PC-3 (cell line): ENCODE results near the gene RBP3. TPM values are rescaled to one million over a fixed set of nuclear protein-coding genes. Genes with fewer than 3 reads are reported as not detected.

Source experiments
- ATAC-seq: fragments of 200-7000 bp; cut with Tn5 transposase; 2 replicates; pipeline ENCODE4 v1.9.1; 2020; ENCODE audit warnings: mild to moderate bottlenecking, moderate library complexity
- BruUV-seq: library from RNA; stranded (reverse); fragments of 400-500 nt; replicated peaks from 2 replicates; lab custom pipeline; 2021; lab: Mats Ljungman, UMichigan
- CTCF ChIA-PET: fragments of 300-600 bp; sonication (Branson Sonifier 250); formaldehyde crosslinking; loops from one replicate; lab custom pipeline; 2022; ENCODE audit warnings: antibody characterized with exemption; lab: Charles Lee
- POLR2A ChIA-PET: fragments of 300-600 bp; sonication (Branson Sonifier 250); formaldehyde crosslinking; loops from one replicate; lab custom pipeline; 2022; ENCODE audit warnings: antibody characterized with exemption; ENCODE audit not compliant: unreplicated experiment; lab: Charles Lee
- DNase-seq: peaks from one replicate; pipeline ENCODE4 v3.0.0-alpha.2; 2015
- H2AFZ ChIP-seq: fragments of 300-600 bp; sonication (generic); 2 replicates; pipeline ENCODE4 v1.6.0; 2016; ENCODE audit warnings: antibody characterized with exemption, low read length
- H3F3A ChIP-seq: fragments of 300-600 bp; sonication (generic); one replicate; pipeline ENCODE4 v1.6.0; 2017; ENCODE audit warnings: antibody characterized with exemption, low read length, control low read depth, mild to moderate bottlenecking; ENCODE audit not compliant: unreplicated experiment
- H3K27ac ChIP-seq: fragments of 300-600 bp; sonication (generic); 2 replicates; pipeline ENCODE4 v1.5.1; 2016; ENCODE audit warnings: mild to moderate bottlenecking, low read length
- H3K27me3 ChIP-seq: fragments of 300-600 bp; sonication (generic); 2 replicates; pipeline ENCODE4 v1.6.1; 2016; ENCODE audit warnings: low read length, mixed read lengths
- H3K36me3 ChIP-seq: fragments of 300-600 bp; sonication (generic); 2 replicates; pipeline ENCODE4 v1.6.1; 2016; ENCODE audit warnings: low read depth, mixed run types, low read length, mixed read lengths
- H3K4me1 ChIP-seq: fragments of 300-600 bp; sonication (generic); 2 replicates; pipeline ENCODE4 v1.5.1; 2016; ENCODE audit warnings: low read length; ENCODE audit not compliant: insufficient read depth
- H3K4me2 ChIP-seq: fragments of 300-600 bp; sonication (generic); 2 replicates; pipeline ENCODE4 v1.6.0; 2016; ENCODE audit warnings: low read length
- H3K4me3 ChIP-seq: fragments of 300-600 bp; sonication (generic); 2 replicates; pipeline ENCODE4 v1.5.1; 2016; ENCODE audit warnings: mild to moderate bottlenecking, low read length, mixed read lengths
- H3K79me2 ChIP-seq: fragments of 300-600 bp; sonication (generic); 2 replicates; pipeline ENCODE4 v1.6.1; 2017; ENCODE audit warnings: low read length, mixed read lengths
- H3K9ac ChIP-seq: fragments of 300-600 bp; sonication (generic); 2 replicates; pipeline ENCODE4 v1.6.0; 2016; ENCODE audit warnings: mild to moderate bottlenecking, low read length
- H3K9me2 ChIP-seq: fragments of 300-600 bp; sonication (generic); replicated peaks from 2 replicates; pipeline ENCODE4 v1.6.1; 2016; ENCODE audit warnings: mixed run types, low read length, mixed read lengths
- H3K9me3 ChIP-seq: fragments of 300-600 bp; sonication (generic); 2 replicates; pipeline ENCODE4 v1.6.1; 2016; ENCODE audit warnings: low read length, mixed read lengths
- H4K20me1 ChIP-seq: fragments of 300-600 bp; sonication (generic); 2 replicates; pipeline ENCODE4 v1.6.1; 2016; ENCODE audit warnings: low read length, mixed read lengths
- CTCF ChIP-seq: fragments of 300-600 bp; sonication (generic); conservative IDR thresholded peaks from 2 replicates; pipeline ENCODE4 v1.5.1; 2017; ENCODE audit warnings: antibody characterized with exemption, low read depth, mild to moderate bottlenecking, low read length
- EZH2 ChIP-seq: fragments of 300-600 bp; sonication (generic); IDR thresholded peaks from one replicate; pipeline ENCODE4 v1.6.1; 2017; ENCODE audit warnings: antibody characterized with exemption, mild to moderate bottlenecking, low read length; ENCODE audit not compliant: unreplicated experiment
- EZH2phosphoT487 ChIP-seq: fragments of 300-600 bp; sonication (generic); IDR thresholded peaks from 2 replicates; pipeline ENCODE4 v1.6.1; 2018; ENCODE audit warnings: mild to moderate bottlenecking, antibody characterized with exemption, low read length, borderline replicate concordance
- intact Hi-C: fragments of 100-400 bp; cut with micrococcal nuclease; formaldehyde crosslinking; loops from 2 replicates; pipeline ENCODE4 v1.9.0; 2023
- total RNA-seq: library from RNA; depleted of rRNA; stranded (reverse); fragments of >200 nt; gene quantifications from 2 replicates; pipeline ENCODE4 v1.2.3, GENCODE V29; 2014

RBP3 gene
- total RNA-seq, 1 experiment from 2014 or later, result not detected

GRCh38 chr10:47303105-47303504 is 45.1 kb upstream of the RBP3 start:
- Histone ChIP-seq H3K9ac (no peak overlapping the region), H3K27ac (no peak overlapping the region), H3K79me2 (no peaks in the 10 kb centered on the region), H4K20me1 (no peaks in the 10 kb centered on the region), H3K36me3 (no peaks in the 10 kb centered on the region), H2AFZ (no peak overlapping the region), H3K9me3 (no peaks in the 10 kb centered on the region), H3K27me3 (peaks cover 14% of the 10 kb centered on the region), H3F3A (no peaks in the 10 kb centered on the region), H3K4me1 (no peaks in the 10 kb centered on the region), H3K4me2 (no peak overlapping the region), H3K9me2 (no peaks in the 10 kb centered on the region), H3K4me3 (no peak overlapping the region)
- POLR2A ChIA-PET, result no interaction called here
- DNase-seq (no peak), ATAC-seq (no peak)
- BruUV-seq, result no TSS peak
- intact Hi-C loops, result no loop called here
- CTCF ChIA-PET, result no interaction called here
- no peak for TF ChIP-seq EZH2
- no peak for TF ChIP-seq EZH2phosphoT487
- TF ChIP-seq CTCF, result no peak

GRCh38 chr10:47303866-47304265 is 44.3 kb upstream of the RBP3 start:
- Histone ChIP-seq H3K4me1 (no peaks in the 10 kb centered on the region), H3K27ac (no peak overlapping the region), H3K9ac (no peak overlapping the region), H3K4me2 (no peak overlapping the region), H3K9me3 (no peaks in the 10 kb centered on the region), H3K4me3 (no peak overlapping the region), H3K36me3 (no peaks in the 10 kb centered on the region), H3F3A (no peaks in the 10 kb centered on the region), H2AFZ (no peak overlapping the region), H3K79me2 (no peaks in the 10 kb centered on the region), H3K9me2 (no peaks in the 10 kb centered on the region), H3K27me3 (peaks cover 6% of the 10 kb centered on the region), H4K20me1 (no peaks in the 10 kb centered on the region)
- ATAC-seq, result no peak
- no peak for DNase-seq
- BruUV-seq, result no TSS peak
- ChIA-PET CTCF (no interaction called here), POLR2A (no interaction called here)
- TF ChIP-seq EZH2phosphoT487 (no peak), CTCF (no peak), EZH2 (no peak)
- intact Hi-C loops, result no loop called here

GRCh38 chr10:47305566-47305965 is 42.6 kb upstream of the RBP3 start:
- Histone ChIP-seq H3K9me2 (no peaks in the 10 kb centered on the region), H3K36me3 (no peaks in the 10 kb centered on the region), H4K20me1 (no peaks in the 10 kb centered on the region), H3K9me3 (no peaks in the 10 kb centered on the region), H3K27ac (no peak overlapping the region), H3K27me3 (no peaks in the 10 kb centered on the region), H3K9ac (no peak overlapping the region), H3K4me3 (no peak overlapping the region), H3F3A (no peaks in the 10 kb centered on the region), H3K79me2 (no peaks in the 10 kb centered on the region), H3K4me2 (no peak overlapping the region), H2AFZ (no peak overlapping the region), H3K4me1 (no peaks in the 10 kb centered on the region)
- ATAC-seq (no peak), DNase-seq (no peak)
- BruUV-seq, result no TSS peak
- POLR2A ChIA-PET, result no interaction called here
- CTCF ChIA-PET, result no interaction called here
- TF ChIP-seq EZH2 (no peak), EZH2phosphoT487 (no peak), CTCF (no peak)
- intact Hi-C loops, result no loop called here
